HCT116 (cell line): Measurements from ENCODE around the gene DCP1A. TPM values are rescaled to one million over a fixed set of nuclear protein-coding genes. Genes with fewer than 3 reads are reported as not detected.
A peak's percentile ranks its signal among the peaks of the same experiment; 100 is the strongest.

Experiments
- ATAC-seq: fragments of 200-7000 bp; cut with Tn5 transposase; 2 replicates; pipeline ENCODE4 v1.9.1; 2020; ENCODE audit warnings: mild to moderate bottlenecking, moderate library complexity
- BruUV-seq: library from RNA; stranded (reverse); fragments of 400-500 nt; replicated peaks from 2 replicates; lab custom pipeline; 2021; lab: Mats Ljungman, UMichigan
- CTCF ChIA-PET: fragments of 300-600 bp; sonication (Branson Sonifier 250); formaldehyde crosslinking; loops from one replicate; lab custom pipeline; 2021; ENCODE audit warnings: antibody characterized with exemption; lab: Charles Lee
- POLR2A ChIA-PET: fragments of 300-600, 350-600 bp; sonication (Branson Sonifier 250); formaldehyde crosslinking; loops from one replicate; lab custom pipeline; 2021; ENCODE audit warnings: antibody characterized with exemption; lab: Charles Lee
- RAD21 ChIA-PET, 2 experiments: fragments of 300-600 bp; sonication (Branson Sonifier 250); formaldehyde crosslinking; loops; one replicate each; lab custom pipeline; 2023; ENCODE audit warnings: low total read pairs in 2 of 2; ENCODE audit not compliant: uncharacterized antibody in 2 of 2, unreplicated experiment in 2 of 2, low non-redundant PET in 1 of 2; lab: Charles Lee
- DNase-seq: peaks from one replicate; pipeline ENCODE4 v3.0.0-alpha.2; 2010; ENCODE audit warnings: low read depth, low spot score
- H2AFZ ChIP-seq: fragments of 200-600 bp; shearing (Covaris generic), sonication (generic); 2 replicates; pipeline ENCODE4 v1.6.1; 2017; ENCODE audit warnings: low read depth, mixed run types, mixed read lengths, antibody characterized with exemption, low read length; ENCODE audit not compliant: poor library complexity, severe bottlenecking
- H3K27ac ChIP-seq: 2 replicates; pipeline ENCODE4 v1.5.1; 2012; ENCODE audit warnings: low read depth, low read length
- H3K27me3 ChIP-seq: fragments of 200-600 bp; sonication (generic); 2 replicates; pipeline ENCODE4 v1.6.1; 2016; ENCODE audit warnings: mixed run types, low read length, mixed read lengths; ENCODE audit not compliant: insufficient read depth
- H3K36me3 ChIP-seq, 2 experiments: fragments of 200-500 bp in 1 of 2; fragments of 200-600 bp in 1 of 2; sonication (Bioruptor generic) in 1 of 2; sonication (generic) in 1 of 2; 2 replicates each; pipeline versions ENCODE4 v1.5.1 to v1.6.1; 2014 to 2016; ENCODE audit warnings: low read length in 2 of 2, inconsistent platforms in 1 of 2, mixed read lengths in 1 of 2, mixed run types in 1 of 2; ENCODE audit not compliant: insufficient read depth in 2 of 2, control insufficient read depth in 1 of 2
- H3K4me1 ChIP-seq, 2 experiments: fragments of 200-600 bp in 1 of 2; sonication (generic) in 1 of 2; 2 replicates each; pipeline versions ENCODE4 v1.5.1 to v1.6.1; 2012 to 2017; ENCODE audit warnings: low read length in 2 of 2, inconsistent platforms in 1 of 2, mild to moderate bottlenecking in 1 of 2, mixed read lengths in 1 of 2, mixed run types in 1 of 2, moderate library complexity in 1 of 2; ENCODE audit not compliant: insufficient read depth in 2 of 2, control insufficient read depth in 1 of 2
- H3K4me2 ChIP-seq: fragments of 200-600 bp; sonication (generic); 2 replicates; pipeline ENCODE4 v1.6.1; 2017; ENCODE audit warnings: mixed run types, low read length, mixed read lengths
- H3K4me3 ChIP-seq, 2 experiments: fragments of 200-600 bp in 1 of 2; sonication (generic) in 1 of 2; replicated peaks in 1 of 2; 2 replicates each; pipeline ENCODE4 v1.5.1; 2011 to 2016; ENCODE audit warnings: low read length in 2 of 2, control low read depth in 1 of 2, low read depth in 1 of 2, mild to moderate bottlenecking in 1 of 2, mixed read lengths in 1 of 2, mixed run types in 1 of 2
- H3K79me2 ChIP-seq: fragments of 200-600 bp; sonication (generic); 2 replicates; pipeline ENCODE4 v1.6.1; 2017; ENCODE audit warnings: mild to moderate bottlenecking, mixed run types, low read length, moderate library complexity, mixed read lengths; ENCODE audit not compliant: insufficient read depth
- H3K9ac ChIP-seq: fragments of 200-600 bp; sonication (generic); 2 replicates; pipeline ENCODE4 v1.6.1; 2016; ENCODE audit warnings: low read length, mixed read lengths
- H3K9me2 ChIP-seq: fragments of 200-600 bp; sonication (generic), shearing (Covaris generic); 2 replicates; pipeline ENCODE4 v1.6.1; 2017; ENCODE audit warnings: mixed run types, mild to moderate bottlenecking, moderate library complexity; ENCODE audit not compliant: insufficient read depth
- H3K9me3 ChIP-seq, 2 experiments: fragments of 200-500 bp in 1 of 2; fragments of 200-600 bp in 1 of 2; sonication (Bioruptor generic) in 1 of 2; sonication (generic) in 1 of 2; 2 replicates each; pipeline ENCODE4 v1.6.1; 2014 to 2017; ENCODE audit warnings: low read length in 2 of 2, mixed read lengths in 2 of 2, inconsistent platforms in 1 of 2, low read depth in 1 of 2, mild to moderate bottlenecking in 1 of 2, mixed run types in 1 of 2, moderate library complexity in 1 of 2; ENCODE audit not compliant: control insufficient read depth in 1 of 2, insufficient read depth in 1 of 2
- H4K20me1 ChIP-seq: fragments of 200-600 bp; sonication (generic), shearing (Covaris generic); 2 replicates; pipeline ENCODE4 v1.6.1; 2017; ENCODE audit warnings: mixed run types, mild to moderate bottlenecking, moderate library complexity; ENCODE audit not compliant: insufficient read depth
- CBX3 ChIP-seq: IDR thresholded peaks from 2 replicates; pipeline ENCODE4 v1.6.1; 2012; ENCODE audit warnings: low read depth
- FOSL1 ChIP-seq: IDR thresholded peaks from 2 replicates; pipeline ENCODE4 v1.6.1; 2012; ENCODE audit warnings: low read depth
- JUND ChIP-seq: IDR thresholded peaks from 2 replicates; pipeline ENCODE4 v1.6.1; 2012
- MAX ChIP-seq: IDR thresholded peaks from 2 replicates; pipeline ENCODE4 v1.6.1; 2012
- POLR2A ChIP-seq: IDR thresholded peaks from 2 replicates; pipeline ENCODE4 v1.7.0; 2011; ENCODE audit warnings: borderline replicate concordance; ENCODE audit not compliant: insufficient read depth, insufficient read length; ENCODE audit errors: extremely low read depth
- POLR2AphosphoS5 ChIP-seq: IDR thresholded peaks from 2 replicates; pipeline ENCODE4 v1.6.1; 2011; ENCODE audit warnings: mild to moderate bottlenecking, low read depth, low read length, moderate library complexity
- RAD21 ChIP-seq: IDR thresholded peaks from 2 replicates; pipeline ENCODE4 v1.6.1; 2012; ENCODE audit warnings: low read depth, mild to moderate bottlenecking
- REST ChIP-seq: IDR thresholded peaks from 2 replicates; pipeline ENCODE4 v1.6.1; 2012; ENCODE audit warnings: low read depth
- SIN3A ChIP-seq: IDR thresholded peaks from 2 replicates; pipeline ENCODE4 v1.6.1; 2012; ENCODE audit warnings: low read depth
- SP1 ChIP-seq: IDR thresholded peaks from 2 replicates; pipeline ENCODE4 v1.6.1; 2012; ENCODE audit warnings: low read depth
- SRF ChIP-seq: IDR thresholded peaks from 2 replicates; pipeline ENCODE4 v1.6.1; 2012; ENCODE audit warnings: low read depth
- TCF7L2 ChIP-seq: IDR thresholded peaks from 2 replicates; pipeline ENCODE4 v1.7.0; 2011; ENCODE audit warnings: borderline replicate concordance, inconsistent platforms; ENCODE audit not compliant: insufficient read depth, insufficient read length; ENCODE audit errors: extremely low read depth
- YY1 ChIP-seq: IDR thresholded peaks from 2 replicates; pipeline ENCODE4 v1.6.1; 2011; ENCODE audit warnings: low read length, low read depth, moderate library complexity, mild to moderate bottlenecking; ENCODE audit not compliant: insufficient replicate concordance; ENCODE audit errors: extremely low read depth
- ZBTB33 ChIP-seq: IDR thresholded peaks from 2 replicates; pipeline ENCODE4 v1.6.1; 2011; ENCODE audit warnings: mild to moderate bottlenecking, low read length, moderate library complexity; ENCODE audit not compliant: insufficient replicate concordance; ENCODE audit errors: extremely low read depth
- ZFX ChIP-seq: fragments of 450-650 bp; IDR thresholded peaks from 2 replicates; pipeline ENCODE4 v1.6.1; 2017
- ZNF274 ChIP-seq: fragments of 200-500 bp; sonication (Bioruptor generic); IDR thresholded peaks from 2 replicates; pipeline ENCODE4 v1.6.1; 2014; ENCODE audit warnings: mild to moderate bottlenecking, low read depth, low read length, inconsistent platforms
- intact Hi-C: fragments of 100-400 bp; cut with micrococcal nuclease; formaldehyde crosslinking; loops from 2 replicates; pipeline ENCODE4 v1.10.0; 2022
- total RNA-seq: library from RNA; stranded (reverse); gene quantifications from one replicate; pipeline ENCODE4 v1.2.1, GENCODE V29; 2021; ENCODE audit not compliant: unreplicated experiment

Gene DCP1A
- total RNA-seq, 1 experiment from 2014 or later: 33.2 TPM

GRCh38 chr3:53269888-53270880 lies 77.2 kb downstream of the DCP1A start:
- Histone ChIP-seq H3K27me3 (no peaks in the 10 kb centered on the region), H3K4me1 (peaks cover 34 to 52% of the 10 kb centered on the region in 2 experiments), H4K20me1 (no peaks in the 10 kb centered on the region), H3K9me3 (no peaks in the 10 kb centered on the region), H3K9ac (peak overlapping the region; percentile 67), H3K9me2 (no peaks in the 10 kb centered on the region), H3K79me2 (no peaks in the 10 kb centered on the region), H3K4me2 (peak overlapping the region; percentile 80), H3K4me3 (peak overlapping the region; percentile 12 to 44), H3K27ac (peak overlapping the region; percentile 93), H2AFZ (peak overlapping the region; percentile 64), H3K36me3 (no peaks in the 10 kb centered on the region)
- DNase-seq: peak; percentile 96
- ATAC-seq: peak; percentile 97
- ChIA-PET RAD21 (no interaction called here), POLR2A (interaction anchor here (0.8 kb wide), 1 partner anchor 15 kb away, joined by 3 read pairs; the partner anchor contains the start of gene TKT), CTCF (interaction anchor here (1.7 kb wide), 1 partner anchor 13 kb away, joined by 4 read pairs; no protein-coding TSS in a partner anchor)
- TF ChIP-seq CBX3 (peak; percentile 95), YY1 (no peak), SRF (peak; percentile 71), ZFX (peak; percentile 88), TCF7L2 (peak; percentile 36), SP1 (peak; percentile 93), POLR2A (no peak), REST (no peak), RAD21 (peak; percentile 32), SIN3A (peak; percentile 82; the same call in 1 of the 2 replicates), JUND (peak; percentile 92), ZBTB33 (peak; percentile 5), MAX (peak; percentile 93), ZNF274 (no peak), POLR2AphosphoS5 (peak; percentile 54), FOSL1 (peak; percentile 86)
- TSS peak; percentile 90 for BruUV-seq
- intact Hi-C loops: no loop called here
